NCI-H1694 treated with DMSO at 0.1 percent for 48 hours (cell line): ENCODE results near the gene GIPC2.
"Not testable (repeated sequence)": the region's sequence is repeated elsewhere in the genome, so short reads cannot be mapped to it uniquely, and the experiment has no call there.

Source experiments
- DNase-seq: peaks from one replicate; lab custom pipeline; 2025; lab: John Stamatoyannopoulos, UW

The GIPC2 gene, protein sequence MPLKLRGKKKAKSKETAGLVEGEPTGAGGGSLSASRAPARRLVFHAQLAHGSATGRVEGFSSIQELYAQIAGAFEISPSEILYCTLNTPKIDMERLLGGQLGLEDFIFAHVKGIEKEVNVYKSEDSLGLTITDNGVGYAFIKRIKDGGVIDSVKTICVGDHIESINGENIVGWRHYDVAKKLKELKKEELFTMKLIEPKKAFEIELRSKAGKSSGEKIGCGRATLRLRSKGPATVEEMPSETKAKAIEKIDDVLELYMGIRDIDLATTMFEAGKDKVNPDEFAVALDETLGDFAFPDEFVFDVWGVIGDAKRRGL

DNA sequence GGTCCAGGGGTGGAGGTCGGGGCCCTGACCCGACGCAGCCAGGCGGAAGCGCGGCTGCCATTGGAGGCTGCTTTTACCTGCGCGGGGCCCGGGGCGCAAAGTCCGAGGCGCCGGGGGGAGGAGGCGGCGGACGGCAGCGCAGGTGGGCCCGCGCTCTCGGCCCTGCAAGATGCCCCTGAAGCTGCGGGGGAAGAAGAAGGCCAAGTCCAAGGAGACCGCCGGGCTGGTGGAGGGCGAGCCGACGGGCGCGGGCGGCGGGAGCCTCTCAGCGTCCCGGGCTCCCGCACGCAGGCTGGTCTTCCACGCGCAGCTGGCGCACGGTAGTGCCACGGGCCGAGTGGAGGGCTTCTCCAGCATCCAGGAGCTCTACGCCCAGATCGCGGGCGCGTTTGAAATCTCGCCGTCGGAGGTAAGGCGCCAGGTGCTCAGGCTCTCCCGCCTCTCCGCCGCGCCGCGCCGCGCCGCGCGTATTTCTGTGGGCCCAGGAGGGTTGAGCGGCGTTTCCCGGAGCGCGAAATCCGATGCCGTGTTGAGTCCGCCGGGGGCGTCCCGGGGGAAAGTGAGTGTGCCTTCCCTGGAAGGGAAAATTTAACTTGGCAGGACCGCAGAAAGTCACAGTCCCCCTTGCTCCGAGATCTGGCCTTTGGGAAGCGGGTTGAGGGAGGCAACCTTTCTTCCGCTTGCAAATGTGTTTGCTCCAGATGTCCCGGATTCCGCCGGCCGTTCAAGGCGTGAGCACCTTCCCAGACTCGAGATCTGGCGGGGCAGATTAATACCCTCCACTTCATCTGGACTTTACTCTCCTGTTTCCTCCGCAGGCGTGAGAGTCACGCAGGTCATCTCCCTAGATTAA, at the start of gene GIPC2:
Gene GIPC2 (plus strand): TSS at position 41 of the 853 bp plus-strand sequence. CDS start 129 bp downstream, at position 170.
- DNase-seq: no peak

DNA sequence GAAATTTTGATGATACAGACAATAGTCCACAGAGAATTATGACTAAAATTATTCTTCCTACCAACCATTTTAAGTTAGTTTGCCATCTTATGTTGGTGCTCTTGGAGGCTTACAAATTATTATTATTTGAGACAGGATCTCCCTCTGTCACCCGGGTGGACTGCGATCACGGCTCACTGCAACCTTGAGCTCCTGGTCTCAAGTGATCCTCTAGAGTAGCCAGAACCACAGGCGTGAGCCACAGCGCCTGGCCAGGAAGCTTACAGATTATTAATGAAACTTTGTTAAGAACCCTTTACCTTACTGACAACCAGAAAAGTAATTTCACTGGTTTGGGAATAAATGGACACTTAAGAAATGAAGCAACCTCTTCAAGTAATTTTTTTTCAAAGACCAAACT, 49.0 kb upstream of the GIPC2 start:
- DNase-seq: no peak

DNA sequence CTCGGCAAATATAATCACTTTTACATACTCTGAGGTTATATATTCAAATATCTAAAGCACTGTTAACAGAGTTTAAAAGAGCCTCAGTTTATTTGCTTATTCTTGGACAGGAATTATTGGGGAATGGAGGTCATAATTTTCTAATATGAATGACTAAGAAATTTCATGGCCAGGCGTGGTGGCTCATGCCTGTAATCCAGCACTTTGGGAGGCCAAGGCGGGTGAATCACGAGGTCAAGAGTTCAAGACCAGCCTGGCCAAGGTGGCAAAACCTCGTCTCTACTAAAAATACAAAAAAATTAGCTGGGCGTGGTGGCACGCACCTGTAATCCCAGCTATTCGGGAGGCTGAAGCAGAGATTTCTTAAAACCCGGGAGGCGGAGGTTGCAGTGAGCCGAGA, 45.2 kb upstream of the GIPC2 start:
- not testable (repeated sequence) for DNase-seq

DNA sequence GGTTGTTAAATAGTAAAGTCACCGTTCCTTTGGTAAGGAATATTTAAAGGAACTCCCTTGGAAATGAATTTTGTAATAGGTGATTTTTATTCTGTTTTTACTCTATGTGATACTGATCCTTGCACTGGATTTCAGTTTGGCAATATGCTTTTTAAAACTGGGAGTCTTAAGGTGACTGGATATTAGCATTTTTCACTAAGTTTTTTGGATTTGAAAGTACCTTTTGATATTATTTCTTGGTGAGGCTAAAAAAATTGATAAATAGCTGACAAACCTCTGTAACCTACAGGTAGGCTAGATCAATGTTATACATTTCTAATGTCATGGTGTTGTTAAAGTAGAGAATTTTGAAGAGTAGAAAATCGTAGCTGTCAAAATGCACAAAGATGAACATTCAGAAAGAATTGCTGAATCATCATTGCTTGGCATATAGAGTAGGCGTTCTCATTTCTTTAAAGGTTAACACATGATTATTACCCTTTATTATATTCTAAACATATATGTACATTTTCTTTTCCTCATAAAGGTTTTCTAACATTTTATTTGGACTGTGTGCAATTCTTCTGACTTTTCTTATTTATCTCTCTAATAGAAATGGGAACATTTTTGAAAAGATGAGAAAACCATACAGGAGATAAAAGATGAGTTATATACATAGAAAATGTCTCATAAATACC, 42.6 kb upstream of the GIPC2 start:
- DNase-seq: no peak

GRCh38 chr1:78003882-78004718, 41.7 kb upstream of the GIPC2 start:
- no peak for DNase-seq

DNA sequence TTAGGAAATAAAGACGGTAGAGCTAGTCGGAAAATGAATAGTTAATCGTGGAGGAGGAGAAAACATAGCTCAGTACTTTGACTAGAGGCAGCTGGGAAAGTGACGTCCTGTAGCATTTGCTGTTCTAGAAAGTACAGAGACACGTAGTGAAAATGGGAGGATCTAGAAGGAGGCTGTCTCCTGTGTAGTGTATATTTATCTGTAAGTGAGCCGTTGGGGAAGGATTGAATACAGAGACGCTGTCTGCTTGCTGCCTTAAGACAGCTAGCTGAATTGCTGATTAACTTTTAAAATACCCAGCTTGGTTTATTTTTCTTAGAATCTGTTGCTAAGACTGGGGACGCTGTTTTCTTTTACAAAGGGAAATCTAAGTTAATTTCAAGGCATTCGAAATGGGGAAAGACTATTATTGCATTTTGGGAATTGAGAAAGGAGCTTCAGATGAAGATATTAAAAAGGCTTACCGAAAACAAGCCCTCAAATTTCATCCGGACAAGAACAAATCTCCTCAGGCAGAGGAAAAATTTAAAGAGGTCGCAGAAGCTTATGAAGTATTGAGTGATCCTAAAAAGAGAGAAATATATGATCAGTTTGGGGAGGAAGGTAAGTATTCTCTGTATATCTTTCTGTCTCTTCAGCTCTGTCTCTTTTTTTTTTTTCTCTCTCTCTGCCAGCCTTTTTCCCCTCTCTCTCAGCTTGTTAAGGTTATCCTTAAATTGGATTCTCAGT, 40.9 kb upstream of the GIPC2 start, which contains the start of gene DNAJB4:
Gene DNAJB4 (plus strand): TSS at position 221 of the 729 bp plus-strand sequence. CDS start 172 bp downstream, at position 393.
- DNase-seq: no peak

- no peak for DNase-seq
Measured at GRCh38 chr1:78005448-78005722, 40.4 kb upstream of the GIPC2 start.

DNA sequence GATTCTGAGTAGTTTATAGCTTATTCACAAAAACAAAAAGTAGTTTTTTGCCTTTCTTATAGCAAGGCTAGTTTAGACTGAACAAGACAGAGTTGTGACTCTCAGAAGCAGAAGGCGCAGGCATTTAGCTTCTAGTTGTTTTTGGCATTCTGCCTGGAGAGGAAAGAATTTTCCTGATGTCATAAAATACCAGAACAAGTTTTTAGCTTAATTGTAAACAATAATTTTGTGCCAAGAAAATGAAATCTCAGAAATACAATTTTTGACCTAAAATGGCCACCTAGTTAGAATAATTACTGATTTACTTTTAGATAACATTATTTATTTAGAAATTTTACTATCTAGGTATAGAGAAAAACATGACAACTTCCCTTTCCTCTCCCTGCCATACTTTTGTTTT, 40.0 kb upstream of the GIPC2 start:
- peak; percentile 32 for DNase-seq

GRCh38 chr1:78006521-78006920, 39.2 kb upstream of the GIPC2 start:
- DNase-seq: no peak

DNA sequence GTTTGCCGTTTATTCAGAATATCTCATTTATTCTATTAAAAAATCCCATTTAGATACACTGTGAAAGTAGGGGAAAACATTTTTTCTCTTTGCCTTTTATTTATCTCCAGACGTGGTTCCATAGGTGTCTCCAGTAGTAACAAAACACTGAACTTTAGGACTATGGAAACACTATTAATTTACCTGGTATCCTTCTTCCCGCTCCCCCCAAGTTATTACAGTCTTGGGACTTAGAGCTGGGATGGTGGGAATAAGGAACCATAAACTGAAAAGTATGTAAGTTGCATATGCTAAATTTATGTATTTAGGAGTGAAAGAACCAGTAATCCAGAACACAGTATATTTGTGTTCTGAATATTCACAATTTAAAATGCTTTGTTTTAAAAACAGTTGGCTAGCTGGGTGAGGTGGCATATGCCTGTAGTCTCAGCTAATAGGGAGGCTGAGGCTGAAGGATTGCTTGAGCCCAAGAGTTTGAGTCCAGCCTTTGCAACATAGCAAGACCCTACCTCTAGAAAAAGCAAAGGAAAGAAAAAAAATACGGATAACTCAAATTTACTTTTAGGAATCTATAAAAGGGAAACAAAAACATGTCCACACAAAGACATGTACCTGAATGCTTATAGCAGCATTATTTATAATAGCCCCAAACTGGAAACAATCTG, 38.0 kb upstream of the GIPC2 start:
- no peak for DNase-seq

DNA sequence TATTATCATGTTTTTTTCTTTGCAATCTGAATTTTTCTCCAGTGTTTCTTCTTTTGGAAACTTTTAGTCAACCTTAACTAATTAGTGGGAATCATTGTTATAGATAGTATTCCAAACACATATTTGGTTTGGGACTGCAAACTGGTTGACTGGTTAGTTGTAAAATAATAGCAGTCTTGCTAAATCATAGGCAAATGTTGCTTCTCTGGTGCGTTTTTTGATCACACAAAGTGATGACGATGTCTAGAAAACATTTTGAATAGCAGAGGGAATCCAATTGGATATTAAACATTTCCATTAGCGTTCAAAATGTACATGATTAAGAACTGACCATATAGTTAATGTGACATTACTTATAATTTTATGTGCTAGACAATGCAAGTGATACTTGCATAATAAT, 36.5 kb upstream of the GIPC2 start:
- no peak for DNase-seq

- no peak for DNase-seq
Measured at GRCh38 chr1:78009836-78010235, 35.9 kb upstream of the GIPC2 start.

GRCh38 chr1:78011050-78011449, 34.7 kb upstream of the GIPC2 start:
- DNase-seq: no peak

DNA sequence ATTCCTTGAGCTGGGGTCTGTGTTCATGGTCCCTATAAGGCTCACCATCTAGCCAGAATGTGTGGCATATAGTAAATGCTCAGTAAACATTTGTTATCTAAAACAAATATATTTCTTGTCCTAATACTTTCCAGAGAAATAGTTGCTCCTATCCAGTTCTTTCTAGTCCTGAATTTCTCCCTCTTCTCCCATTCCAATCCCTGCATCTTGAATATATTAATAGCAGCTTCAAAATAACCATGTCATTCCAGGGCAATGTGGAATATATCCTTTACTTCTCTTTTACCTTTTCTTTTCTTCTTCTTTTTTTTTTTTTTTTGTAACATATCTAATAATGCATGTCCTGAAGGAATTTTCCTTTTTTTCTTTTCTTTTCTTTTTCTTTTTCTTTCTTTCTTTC, 30.6 kb upstream of the GIPC2 start:
- no peak for DNase-seq

DNA sequence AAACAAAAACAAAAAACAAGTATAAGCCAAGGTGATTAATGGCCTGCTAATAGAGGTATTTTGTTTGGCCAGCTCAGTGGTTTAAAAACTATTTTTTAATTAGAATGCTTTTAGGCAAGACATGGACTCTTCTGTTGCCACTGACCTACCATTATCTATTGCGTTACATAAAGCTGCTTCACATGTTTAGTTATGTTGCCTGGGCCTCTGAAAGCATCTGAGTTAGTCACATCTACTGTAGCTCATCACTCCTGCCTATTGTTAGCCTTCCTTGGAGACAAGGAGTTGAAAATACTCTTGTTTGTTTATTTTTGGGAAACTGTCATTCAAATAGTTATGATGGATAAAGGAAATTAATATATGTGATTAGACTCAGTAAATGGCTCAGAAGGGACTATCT, 26.7 kb upstream of the GIPC2 start:
- no peak for DNase-seq

DNA sequence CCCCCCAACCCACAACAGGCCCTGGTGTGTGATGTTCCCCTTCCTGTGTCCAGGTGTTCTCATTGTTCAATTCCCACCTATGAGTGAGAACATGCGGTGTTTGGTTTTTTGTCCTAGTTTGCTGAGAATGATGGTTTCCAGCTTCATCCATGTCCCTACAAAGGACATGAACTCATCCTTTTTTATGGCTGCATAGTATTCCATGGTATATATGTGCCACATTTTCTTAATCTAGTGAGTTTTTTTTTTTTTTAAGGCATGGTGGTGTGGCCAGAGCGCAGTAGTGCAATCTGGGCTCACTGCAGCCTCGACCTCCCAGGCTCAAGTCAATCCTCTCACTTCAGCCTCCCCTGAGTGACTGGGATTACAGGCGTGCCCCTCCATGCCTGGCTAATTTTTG, 24.6 kb upstream of the GIPC2 start:
- not testable (repeated sequence) for DNase-seq

- no peak for DNase-seq
Measured at GRCh38 chr1:78029793-78030192, 16.0 kb upstream of the GIPC2 start.

GRCh38 chr1:78032996-78033796, 12.6 kb upstream of the GIPC2 start:
- no peak for DNase-seq

DNA sequence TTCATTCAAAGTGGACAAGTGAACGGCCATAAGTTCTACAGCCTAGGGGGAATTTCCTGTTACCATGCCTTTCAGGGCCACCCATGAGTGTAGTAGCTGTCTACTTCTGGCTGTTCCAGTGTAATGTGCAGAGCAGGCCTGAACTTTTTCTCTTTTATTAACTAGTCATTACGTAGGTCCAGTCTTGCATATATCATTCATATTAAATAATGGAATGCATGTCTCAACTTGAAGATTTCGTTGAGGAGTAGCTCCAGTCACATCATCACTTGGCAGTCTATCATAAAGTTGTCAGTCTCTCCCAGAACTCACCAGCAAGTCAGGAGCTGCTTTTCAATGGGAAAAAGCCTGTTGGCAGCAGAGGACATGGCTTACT, 12.0 kb upstream of the GIPC2 start:
- DNase-seq: no peak

DNA sequence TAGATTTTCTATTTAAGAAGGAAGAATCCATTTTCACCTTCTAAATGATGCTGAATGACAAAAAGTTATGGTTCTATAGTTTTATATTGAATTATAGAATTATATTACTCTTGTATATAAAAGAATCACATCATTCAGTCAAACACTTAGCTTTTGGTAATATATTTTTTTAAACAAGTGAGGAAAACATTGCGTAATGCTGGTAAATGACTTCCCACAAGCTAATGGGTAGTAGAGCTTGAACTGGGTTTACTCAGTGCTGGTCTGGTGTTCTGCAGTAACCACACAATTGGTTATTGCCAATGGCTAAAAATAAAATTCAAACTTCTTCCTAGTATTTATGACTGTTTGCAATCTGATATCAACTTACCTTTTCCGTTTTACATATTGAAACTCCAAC, 10.6 kb upstream of the GIPC2 start:
- no peak for DNase-seq
